Heart left ventricle (tissue), 16 donors: ENCODE measurements around the gene COBL. TPM values are rescaled to one million over a fixed set of nuclear protein-coding genes. Genes with fewer than 3 reads are reported as not detected.

Experiments used
- ATAC-seq, 4 donors: fragments of 200-7000 bp; cut with Tn5 transposase; one replicate each; pipeline ENCODE4 v1.9.1; 2020 to 2022; ENCODE audit warnings: moderate library complexity in 4 of 4, mild to moderate bottlenecking in 3 of 4, moderate number of reproducible peaks in 1 of 4
- DNase-seq, 5 donors: peaks; one replicate each; pipeline ENCODE4 v3.0.0-alpha.2; 2020
- H3K27ac ChIP-seq, 12 donors: fragments of 200-600 bp; sonication (generic) in 4 of 12; one replicate each; pipeline versions ENCODE4 v1.5.0 to v1.8.0; 2016 to 2022; ENCODE audit warnings: mild to moderate bottlenecking in 2 of 12
- H3K27me3 ChIP-seq, 9 donors: fragments of 200-600 bp; sonication (generic) in 2 of 9; one replicate each; pipeline versions ENCODE4 v1.5.1 to v1.8.0; 2016 to 2022; ENCODE audit warnings: mild to moderate bottlenecking in 3 of 9
- H3K36me3 ChIP-seq, 9 donors: fragments of 200-600 bp; sonication (generic) in 2 of 9; one replicate each; pipeline versions ENCODE4 v1.5.0 to v1.8.0; 2018 to 2022; ENCODE audit warnings: mild to moderate bottlenecking in 2 of 9
- H3K4me1 ChIP-seq, 12 donors: fragments of 200-600 bp; sonication (generic) in 4 of 12; one replicate each; pipeline versions ENCODE4 v1.5.0 to v1.8.0; 2016 to 2022; ENCODE audit warnings: mild to moderate bottlenecking in 3 of 12
- H3K4me3 ChIP-seq, 12 donors: fragments of 200-600 bp; sonication (generic) in 4 of 12; one replicate each; pipeline versions ENCODE4 v1.5.0 to v1.8.0; 2017 to 2022; ENCODE audit warnings: mild to moderate bottlenecking in 9 of 12, moderate library complexity in 4 of 12
- H3K9me3 ChIP-seq, 12 donors: fragments of 200-600 bp; sonication (generic) in 4 of 12; one replicate each; pipeline versions ENCODE4 v1.5.0 to v1.8.0; 2016 to 2022; ENCODE audit warnings: mild to moderate bottlenecking in 1 of 12
- POLR2A ChIP-seq, 2 donors: fragments of 450-650 bp; IDR thresholded peaks; one replicate each; pipeline ENCODE4 v1.6.1; 2017; ENCODE audit warnings: antibody characterized with exemption in 2 of 2, mild to moderate bottlenecking in 2 of 2, moderate library complexity in 2 of 2
- WGBS, 4 donors: extraction: QIAGEN DNeasy Blood & Tissue Kit in 2 of 4; methylation state at CpG; one replicate each; pipeline versions ENCODE4 v1.1.5 to v1.1.7; 2013 to 2018; 5-methylcytosine and 5-hydroxymethylcytosine counted together
- intact Hi-C, 10 donors: fragments of 100-400 bp; cut with DNase I; formaldehyde crosslinking; loops; one replicate each; pipeline versions ENCODE4 v1.11.1 to v1.14.2; 2022
- long read RNA-seq, 3 donors: library from polyadenylated mRNA; unstranded; transcript quantifications; one replicate each; pipeline ENCODE4 v2.0.0, GENCODE V29; 2020 to 2021
- polyA plus RNA-seq, 2 donors: library from polyadenylated mRNA; stranded (reverse); fragments of 200-250 nt; gene quantifications; one replicate each; pipeline ENCODE4 v1.2.3, GENCODE V29; 2013
- total RNA-seq, 9 donors: library from RNA; depleted of rRNA in 2 of 9; stranded (reverse); fragments of >200 nt in 2 of 9; fragmentation: NEBNext Ultra II Directional in 3 of 9; extraction: Animal tissue kit (Norgen Biotek cat#: 25700) in 3 of 9; gene quantifications; one replicate each; pipeline versions ENCODE4 v1.1.0 to v1.2.4, GENCODE V29; 2016 to 2023
- TF ChIP-seq, protein P1 (sequence below), 12 donors: fragments of 200-600 bp; sonication (generic) in 4 of 12; IDR thresholded peaks; one replicate each; pipeline versions ENCODE4 v1.5.0 to v1.8.0; 2018 to 2022; ENCODE audit warnings: antibody characterized with exemption in 12 of 12, mild to moderate bottlenecking in 5 of 12
- donor health status: ischemic (EF 13 %, LVEDD 7.1; RV severe dilation, severe dysfunction).
- donor health status: healthy with polysubstance abuse.
- donor health status: DM: no; HTN: yes; CAD: no.
- donor health status: DM: no; HTN: no; CAD: no.
- donor health status: ischemic (EF 25% LVEDD 6.9; RV normal size, moderate dysfunction).
- donor health status: ischemic (EF 25% LVEDD 5.7; RV mildly dilated, moderate dysfunction).
- donor health status: healthy.
- donor health status: DM: yes; HTN: yes; CAD: no.
- donor health status: ischemic (EF 35%, LVEDD 5.7; RV mildly dilated, moderate dysfunction).
- donor health status: nonischemic (EF 11% LVEDD 7.7; RV severe dilation, severe dysfunction).
- donor health status: DM: yes; HTN: yes; CAD: no.
- donor health status: PGD.
- donor health status: ischemic (EF 29% LVEDD 5.4; RV normal size, mild dysfunction).
- donor health status: nonischemic (EF 23%, LVEDD 6.1; RV moderate dilation, normal function).

The COBL gene, protein sequence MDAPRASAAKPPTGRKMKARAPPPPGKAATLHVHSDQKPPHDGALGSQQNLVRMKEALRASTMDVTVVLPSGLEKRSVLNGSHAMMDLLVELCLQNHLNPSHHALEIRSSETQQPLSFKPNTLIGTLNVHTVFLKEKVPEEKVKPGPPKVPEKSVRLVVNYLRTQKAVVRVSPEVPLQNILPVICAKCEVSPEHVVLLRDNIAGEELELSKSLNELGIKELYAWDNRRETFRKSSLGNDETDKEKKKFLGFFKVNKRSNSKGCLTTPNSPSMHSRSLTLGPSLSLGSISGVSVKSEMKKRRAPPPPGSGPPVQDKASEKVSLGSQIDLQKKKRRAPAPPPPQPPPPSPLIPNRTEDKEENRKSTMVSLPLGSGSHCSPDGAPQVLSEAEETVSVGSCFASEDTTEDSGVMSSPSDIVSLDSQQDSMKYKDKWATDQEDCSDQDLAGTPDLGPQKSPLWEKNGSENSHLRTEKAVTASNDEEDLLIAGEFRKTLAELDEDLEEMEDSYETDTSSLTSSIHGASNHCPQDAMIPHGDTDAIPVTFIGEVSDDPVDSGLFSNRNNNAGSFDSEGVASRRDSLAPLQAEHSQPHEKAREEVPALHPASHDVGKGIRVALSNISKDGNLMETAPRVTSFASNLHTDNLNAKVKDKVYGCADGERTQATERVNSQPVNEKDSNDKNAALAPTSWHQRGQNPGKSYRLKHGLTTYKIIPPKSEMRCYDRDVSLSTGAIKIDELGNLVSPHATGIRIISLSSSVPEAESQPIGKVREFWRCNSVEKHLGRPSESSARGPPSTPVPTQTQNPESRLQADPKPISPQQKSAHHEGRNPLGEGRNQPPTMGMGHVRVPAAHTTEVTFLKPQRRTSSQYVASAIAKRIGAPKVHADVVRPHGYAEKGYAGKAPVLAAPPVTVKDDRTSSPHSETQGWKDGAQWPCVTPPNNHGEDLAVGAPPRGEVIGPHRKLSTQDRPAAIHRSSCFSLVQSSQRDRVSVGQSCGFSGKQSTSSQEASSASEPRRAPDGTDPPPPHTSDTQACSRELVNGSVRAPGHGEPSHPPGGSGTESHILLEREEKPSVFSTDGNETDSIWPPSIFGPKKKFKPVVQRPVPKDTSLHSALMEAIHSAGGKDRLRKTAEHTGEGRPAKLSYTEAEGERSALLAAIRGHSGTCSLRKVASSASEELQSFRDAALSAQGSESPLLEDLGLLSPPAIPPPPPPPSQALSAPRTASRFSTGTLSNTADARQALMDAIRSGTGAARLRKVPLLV
- total RNA-seq = 100 to 1,000 TPM in 2 of 9 donors, 10 to 100 TPM in 7; 65.6 to 123 (median 88.7) TPM
- polyA plus RNA-seq = 10 to 100 TPM; 25.9 to 57.3 TPM
- long read RNA-seq, donor 1, transcript COBL-210 (9 exons, 1,941 nt) = minor isoform, 48 of 201 reads
- long read RNA-seq, donor 1, transcript COBL-205 (8 exons, 3,785 nt) = major isoform, 84 of 201 reads
- long read RNA-seq, donor 1, partial matches to known transcripts = 25 of 201 reads
- long read RNA-seq, donor 1, other reads (novel, unspliced or antisense) = 42 of 201 reads
- long read RNA-seq, donor 2, transcript COBL-210 (9 exons, 1,941 nt) = minor isoform, 71 of 256 reads
- long read RNA-seq, donor 2, transcript COBL-205 (8 exons, 3,785 nt) = major isoform, 122 of 256 reads
- long read RNA-seq, donor 2, partial matches to known transcripts = 24 of 256 reads
- long read RNA-seq, donor 2, other reads (novel, unspliced or antisense) = 38 of 256 reads
- long read RNA-seq, donor 3, transcript COBL-205 (8 exons, 3,785 nt) = major isoform, 67 of 158 reads
- long read RNA-seq, donor 3, transcript COBL-210 (9 exons, 1,941 nt) = minor isoform, 27 of 158 reads
- long read RNA-seq, donor 3, partial matches to known transcripts = 24 of 158 reads
- long read RNA-seq, donor 3, other reads (novel, unspliced or antisense) = 38 of 158 reads

DNA sequence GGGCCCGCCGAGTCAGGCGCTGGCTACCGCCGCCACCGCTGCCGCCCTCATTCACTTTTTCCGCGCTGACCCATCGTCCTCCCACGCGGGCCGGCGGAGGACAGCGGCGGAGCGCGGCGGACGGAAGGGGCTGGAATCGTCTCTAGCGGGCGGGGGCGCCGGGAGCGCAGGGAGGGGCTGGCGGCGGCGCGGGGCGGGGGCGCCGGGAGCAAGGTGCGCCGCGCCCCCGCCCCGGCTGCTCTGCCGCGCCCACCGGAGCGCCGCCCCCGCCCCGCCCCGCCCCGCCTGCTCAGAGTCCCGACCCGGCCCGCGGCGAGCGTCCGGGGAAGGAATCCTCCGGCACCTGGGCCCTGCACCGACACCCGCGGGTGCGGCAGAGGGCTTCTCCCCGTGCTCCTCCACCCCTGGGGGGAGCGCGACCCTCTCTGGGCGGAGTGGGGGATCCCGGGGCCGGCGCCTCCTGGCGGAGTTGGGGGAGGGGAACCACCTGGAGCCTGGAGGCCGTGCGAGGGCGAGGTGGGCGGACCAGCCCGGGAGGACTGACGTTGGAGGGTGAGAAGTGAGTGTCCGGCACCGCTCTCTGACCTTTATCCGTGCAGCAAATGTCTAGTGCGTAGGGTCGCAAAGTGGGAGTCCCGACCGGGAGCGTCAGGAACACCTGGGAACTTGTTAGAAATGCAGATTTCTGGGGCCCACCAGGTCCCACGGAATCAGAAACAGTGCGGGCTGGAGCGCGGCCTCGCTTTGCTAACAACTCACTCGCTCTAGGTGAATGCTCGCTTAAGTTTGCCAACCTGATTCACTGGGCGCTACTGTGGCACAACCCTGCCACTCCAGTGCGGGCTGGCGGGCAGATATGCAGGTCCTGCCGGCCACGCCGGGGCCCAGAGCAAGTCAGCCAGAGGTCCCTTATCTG, at the start of gene COBL:
Gene COBL, minus strand, starts transcription at position 144 of the 916 bp plus-strand sequence. CDS start 176 bp downstream, outside the sequence.
- no peaks in the 10 kb centered on the region for H3K36me3 ChIP-seq
- TF ChIP-seq POLR2A (IDR thresholded peaks at IDR 0.05) = no peak
- TF ChIP-seq, protein P1, sequence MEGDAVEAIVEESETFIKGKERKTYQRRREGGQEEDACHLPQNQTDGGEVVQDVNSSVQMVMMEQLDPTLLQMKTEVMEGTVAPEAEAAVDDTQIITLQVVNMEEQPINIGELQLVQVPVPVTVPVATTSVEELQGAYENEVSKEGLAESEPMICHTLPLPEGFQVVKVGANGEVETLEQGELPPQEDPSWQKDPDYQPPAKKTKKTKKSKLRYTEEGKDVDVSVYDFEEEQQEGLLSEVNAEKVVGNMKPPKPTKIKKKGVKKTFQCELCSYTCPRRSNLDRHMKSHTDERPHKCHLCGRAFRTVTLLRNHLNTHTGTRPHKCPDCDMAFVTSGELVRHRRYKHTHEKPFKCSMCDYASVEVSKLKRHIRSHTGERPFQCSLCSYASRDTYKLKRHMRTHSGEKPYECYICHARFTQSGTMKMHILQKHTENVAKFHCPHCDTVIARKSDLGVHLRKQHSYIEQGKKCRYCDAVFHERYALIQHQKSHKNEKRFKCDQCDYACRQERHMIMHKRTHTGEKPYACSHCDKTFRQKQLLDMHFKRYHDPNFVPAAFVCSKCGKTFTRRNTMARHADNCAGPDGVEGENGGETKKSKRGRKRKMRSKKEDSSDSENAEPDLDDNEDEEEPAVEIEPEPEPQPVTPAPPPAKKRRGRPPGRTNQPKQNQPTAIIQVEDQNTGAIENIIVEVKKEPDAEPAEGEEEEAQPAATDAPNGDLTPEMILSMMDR (IDR thresholded peaks at IDR 0.05) = no peak
- H3K4me3 ChIP-seq = peak within 1 kb of the TSS; percentile 35 to 92 (median 61)
- H3K4me1 ChIP-seq = peaks cover 0 to 29% (median 5%) of the 10 kb centered on the region in 12 donors
- peaks cover 0 to 43% (median 6%) of the 10 kb centered on the region in 9 donors for H3K27me3 ChIP-seq
- DNase-seq (peak in 3 of 5 donors; percentile 35 to 54 (median 35)), ATAC-seq (peak; percentile 29 to 67 (median 54))
- H3K27ac ChIP-seq = peak within 1 kb of the TSS; percentile 20 to 87 (median 67)
- WGBS, 4 donors = 2 to 8% (median 3%) methylated on average over 41 to 94 of the region's 94 CpGs
- H3K9me3 ChIP-seq = no peaks in the 10 kb centered on the region
- intact Hi-C loops = loop anchor here in 2 of 10 donors (5.0 kb wide), 3 partner anchors 35 to 65 kb away; no protein-coding TSS in a partner anchor

DNA sequence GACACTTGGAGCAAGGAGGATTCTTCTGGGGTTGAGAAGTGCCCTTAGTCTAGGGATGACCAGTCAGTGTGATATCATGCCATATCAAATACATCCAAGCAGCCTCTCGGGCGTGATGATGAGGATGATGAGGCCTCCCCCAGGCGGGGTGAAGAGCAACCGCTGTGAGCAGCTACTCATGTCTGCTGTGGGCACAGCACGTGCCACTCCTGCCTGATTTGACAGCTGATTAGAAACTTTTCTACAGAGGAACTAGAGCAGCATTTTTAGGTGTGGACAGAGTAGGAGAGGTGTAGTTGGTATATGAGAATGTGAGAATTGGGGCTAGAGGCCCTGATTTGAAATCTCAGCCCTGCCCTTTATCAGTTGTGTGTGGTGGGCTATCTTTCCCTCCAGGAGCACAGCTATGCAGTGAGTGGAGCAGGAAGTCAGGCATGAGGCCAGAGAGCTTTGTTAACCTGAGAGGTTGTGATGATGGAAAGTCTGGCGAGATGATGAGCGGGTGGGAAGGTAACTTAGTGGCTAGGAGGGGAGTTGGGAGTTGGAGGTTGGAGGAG, 49.6 kb upstream of the COBL start:
- no peaks in the 10 kb centered on the region for H3K4me1 ChIP-seq
- no peak for DNase-seq
- H3K9me3 ChIP-seq = no peaks in the 10 kb centered on the region
- H3K27me3 ChIP-seq = no peaks in the 10 kb centered on the region
- intact Hi-C loops = loop anchor here in 8 of 10 donors (2.0 to 10.0 kb wide), 8 partner anchors 111 to 1274 kb away; partner anchors contain the start of gene ZPBP (in 2 of the 8)
- H3K36me3 ChIP-seq = no peaks in the 10 kb centered on the region
- WGBS, 4 donors = 64 to 78% (median 71%) methylated on average over 7 of the region's 7 CpGs
- TF ChIP-seq POLR2A (IDR thresholded peaks at IDR 0.05) = no peak
- TF ChIP-seq, protein P1 (IDR thresholded peaks at IDR 0.05) = no peak
- H3K27ac ChIP-seq = no peak overlapping the region
- H3K4me3 ChIP-seq = no peak overlapping the region
- peak in 1 of 4 donors; percentile 10 for ATAC-seq
